ENCODE data around the gene BCL2.

GRCh38 chr18:63267975-63268721, 51.4 kb downstream of the BCL2 start:
- TF ChIP-seq, protein P1, sequence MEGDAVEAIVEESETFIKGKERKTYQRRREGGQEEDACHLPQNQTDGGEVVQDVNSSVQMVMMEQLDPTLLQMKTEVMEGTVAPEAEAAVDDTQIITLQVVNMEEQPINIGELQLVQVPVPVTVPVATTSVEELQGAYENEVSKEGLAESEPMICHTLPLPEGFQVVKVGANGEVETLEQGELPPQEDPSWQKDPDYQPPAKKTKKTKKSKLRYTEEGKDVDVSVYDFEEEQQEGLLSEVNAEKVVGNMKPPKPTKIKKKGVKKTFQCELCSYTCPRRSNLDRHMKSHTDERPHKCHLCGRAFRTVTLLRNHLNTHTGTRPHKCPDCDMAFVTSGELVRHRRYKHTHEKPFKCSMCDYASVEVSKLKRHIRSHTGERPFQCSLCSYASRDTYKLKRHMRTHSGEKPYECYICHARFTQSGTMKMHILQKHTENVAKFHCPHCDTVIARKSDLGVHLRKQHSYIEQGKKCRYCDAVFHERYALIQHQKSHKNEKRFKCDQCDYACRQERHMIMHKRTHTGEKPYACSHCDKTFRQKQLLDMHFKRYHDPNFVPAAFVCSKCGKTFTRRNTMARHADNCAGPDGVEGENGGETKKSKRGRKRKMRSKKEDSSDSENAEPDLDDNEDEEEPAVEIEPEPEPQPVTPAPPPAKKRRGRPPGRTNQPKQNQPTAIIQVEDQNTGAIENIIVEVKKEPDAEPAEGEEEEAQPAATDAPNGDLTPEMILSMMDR (IDR thresholded peaks at IDR 0.05), result no peak
- TF ChIP-seq EP300 (IDR thresholded peaks at IDR 0.05) (no peak), POLR2A (IDR thresholded peaks at IDR 0.05) (no peak)

Measured in sigmoid colon (tissue), 4 donors.